Colonic mucosa (tissue), 4 donors: ENCODE data around the gene UGT2A2. TPM values are rescaled to one million over a fixed set of nuclear protein-coding genes. Genes with fewer than 3 reads are reported as not detected.
"Not testable (repeated sequence)": the region's sequence is repeated elsewhere in the genome, so short reads cannot be mapped to it uniquely, and the experiment has no call there.

ENCODE experiments used
- DNase-seq: peaks from one replicate; pipeline ENCODE4 v3.0.0-alpha.2; 2020
- H3K27ac ChIP-seq: fragments of 200-600 bp; one replicate; pipeline ENCODE4 v1.8.0; 2021
- H3K27me3 ChIP-seq: fragments of 200-600 bp; one replicate; pipeline ENCODE4 v1.8.0; 2021
- H3K36me3 ChIP-seq: fragments of 200-600 bp; one replicate; pipeline ENCODE4 v1.8.0; 2021
- H3K4me1 ChIP-seq: fragments of 200-600 bp; one replicate; pipeline ENCODE4 v1.8.0; 2021; ENCODE audit warnings: mild to moderate bottlenecking
- H3K4me3 ChIP-seq: fragments of 200-600 bp; one replicate; pipeline ENCODE4 v1.8.0; 2021
- H3K9ac ChIP-seq, 2 donors: one replicate each; pipeline ENCODE4 v1.7.0; 2013; ENCODE audit warnings: control low read depth in 2 of 2, low read depth in 2 of 2, low read length in 2 of 2
- H3K9me3 ChIP-seq: fragments of 200-600 bp; one replicate; pipeline ENCODE4 v1.8.0; 2021
- CTCF ChIP-seq: fragments of 200-600 bp; IDR thresholded peaks from one replicate; pipeline ENCODE4 v1.8.0; 2022; ENCODE audit warnings: antibody characterized with exemption, mild to moderate bottlenecking
- intact Hi-C: fragments of 100-400 bp; cut with DNase I; formaldehyde crosslinking; loops from one replicate; pipeline ENCODE4 v1.14.1; 2022
- total RNA-seq, 2 donors: library from RNA; stranded (reverse); fragmentation: NEBNext Ultra II Directional in 1 of 2; extraction: Animal tissue kit (Norgen Biotek cat#: 25700) in 1 of 2; gene quantifications; one replicate each; pipeline ENCODE4 v1.2.1, GENCODE V29; 2021
- donor health status: healthy.
- donor health status: DM: no; HTN: no; CAD: no.
- donor health status: DM: no; HTN: no; CAD: no.

The UGT2A2 gene
- total RNA-seq: not detected

- intact Hi-C loops: no loop called here
- Histone ChIP-seq H3K4me1 (no peaks in the 10 kb centered on the region), H3K9me3 (no peaks in the 10 kb centered on the region)
Measured at GRCh38 chr4:69639542-69639941, at the start of gene UGT2A2. Gene UGT2A2 (minus strand): TSS chr4:69639642. CDS start chr4:69639640, 2 bp downstream.

GRCh38 chr4:69684804-69685203 lies 45.4 kb upstream of the UGT2A2 start:
- Histone ChIP-seq H3K27ac (no peak overlapping the region), H3K9me3 (no peaks in the 10 kb centered on the region), H3K9ac (no peak overlapping the region), H3K36me3 (no peaks in the 10 kb centered on the region), H3K4me1 (no peaks in the 10 kb centered on the region), H3K27me3 (no peaks in the 10 kb centered on the region), H3K4me3 (no peak overlapping the region)
- no peak for DNase-seq
- intact Hi-C loops: loop anchor here (5.0 kb wide), 1 partner anchor 817 kb away; no protein-coding TSS in a partner anchor
- TF ChIP-seq CTCF: no peak

More at GRCh38 chr4:69639542-69639941, at the start of gene UGT2A2:
- Histone ChIP-seq H3K36me3 (no peaks in the 10 kb centered on the region), H3K27ac (no peak within 1 kb of the TSS), H3K27me3 (no peaks in the 10 kb centered on the region), H3K9ac (no peak within 1 kb of the TSS), H3K4me3 (no peak within 1 kb of the TSS)
- TF ChIP-seq CTCF: no peak
- DNase-seq: no peak

GRCh38 chr4:69668680-69669079 lies 29.2 kb upstream of the UGT2A2 start:
- Histone ChIP-seq H3K9ac (no peak overlapping the region), H3K27me3 (no peaks in the 10 kb centered on the region), H3K9me3 (no peaks in the 10 kb centered on the region), H3K4me1 (no peaks in the 10 kb centered on the region), H3K36me3 (no peaks in the 10 kb centered on the region), H3K4me3 (no peak overlapping the region), H3K27ac (no peak overlapping the region)
- TF ChIP-seq CTCF: no peak
- no peak for DNase-seq
- intact Hi-C loops: no loop called here

- H3K9ac ChIP-seq, H3K4me3 ChIP-seq, DNase-seq, H3K27me3 ChIP-seq, H3K9me3 ChIP-seq, H3K27ac ChIP-seq, intact Hi-C loops, H3K36me3 ChIP-seq, H3K4me1 ChIP-seq: not testable (repeated sequence)
Measured at GRCh38 chr4:69664009-69664408, 24.6 kb upstream of the UGT2A2 start.

- DNase-seq, H3K27me3 ChIP-seq, H3K36me3 ChIP-seq, H3K4me1 ChIP-seq, H3K9ac ChIP-seq, H3K9me3 ChIP-seq, intact Hi-C loops, H3K4me3 ChIP-seq, H3K27ac ChIP-seq: not testable (repeated sequence)
Measured at GRCh38 chr4:69661130-69661803, 21.8 kb upstream of the UGT2A2 start.

GRCh38 chr4:69658133-69658532 lies 18.7 kb upstream of the UGT2A2 start:
- Histone ChIP-seq H3K4me3 (no peak overlapping the region), H3K27ac (no peak overlapping the region), H3K9ac (no peak overlapping the region), H3K4me1 (no peaks in the 10 kb centered on the region), H3K36me3 (no peaks in the 10 kb centered on the region), H3K9me3 (no peaks in the 10 kb centered on the region), H3K27me3 (no peaks in the 10 kb centered on the region)
- TF ChIP-seq CTCF: no peak
- no peak for DNase-seq
- intact Hi-C loops: no loop called here
